IPS-11a (cell line): ENCODE data around the gene BARHL2.
A peak's percentile ranks its signal among the peaks of the same experiment; 100 is the strongest.

Experiments used
- H3K4me3 ChIP-seq: one replicate; pipeline ENCODE4 v1.5.1; 2013; ENCODE audit warnings: low read depth, low read length, control low read depth

BARHL2 gene

GRCh38 chr1:90724926-90725656 is 8.0 kb upstream of the BARHL2 start:
- no peak overlapping the region for H3K4me3 ChIP-seq

- H3K4me3 ChIP-seq: no peak overlapping the region
These were observed 7.3 kb upstream of the BARHL2 start for GRCh38 chr1:90724361-90724760.

- no peak overlapping the region for H3K4me3 ChIP-seq
These were observed 6.5 kb upstream of the BARHL2 start for GRCh38 chr1:90723590-90724108.

GRCh38 chr1:90722874-90723589 is 5.9 kb upstream of the BARHL2 start:
- H3K4me3 ChIP-seq: no peak overlapping the region

GRCh38 chr1:90721210-90722194 is 4.4 kb upstream of the BARHL2 start:
- H3K4me3 ChIP-seq: no peak overlapping the region

GRCh38 chr1:90720145-90720636 is 3.1 kb upstream of the BARHL2 start:
- no peak overlapping the region for H3K4me3 ChIP-seq

GRCh38 chr1:90719330-90720144 is 2.4 kb upstream of the BARHL2 start:
- no peak overlapping the region for H3K4me3 ChIP-seq

- peak overlapping the region; percentile 13 for H3K4me3 ChIP-seq
These were observed 1.6 kb upstream of the BARHL2 start for GRCh38 chr1:90718411-90719329.

- H3K4me3 ChIP-seq: peak overlapping the region; percentile 17
These were observed 736 bp upstream of the BARHL2 start for GRCh38 chr1:90717665-90718410.

GRCh38 chr1:90717356-90717664 is 208 bp upstream of the BARHL2 start:
- H3K4me3 ChIP-seq: no peak overlapping the region

GRCh38 chr1:90716243-90716551 is 905 bp downstream of the BARHL2 start:
- H3K4me3 ChIP-seq: no peak overlapping the region

GRCh38 chr1:90715309-90715708 is 1.8 kb downstream of the BARHL2 start:
- no peak overlapping the region for H3K4me3 ChIP-seq

- H3K4me3 ChIP-seq: no peak overlapping the region
These were observed 2.6 kb downstream of the BARHL2 start for GRCh38 chr1:90714521-90714951.

GRCh38 chr1:90713741-90714509 is 3.2 kb downstream of the BARHL2 start:
- no peak overlapping the region for H3K4me3 ChIP-seq

GRCh38 chr1:90712915-90713730 is 4.0 kb downstream of the BARHL2 start:
- H3K4me3 ChIP-seq: no peak overlapping the region

GRCh38 chr1:90712153-90712856 is 4.8 kb downstream of the BARHL2 start:
- no peak overlapping the region for H3K4me3 ChIP-seq
